GM23248 (cell line): Measurements from ENCODE around the gene TNFRSF19. TPM values are rescaled to one million over a fixed set of nuclear protein-coding genes. Genes with fewer than 3 reads are reported as not detected.

Experiments
- DNase-seq: peaks from one replicate; pipeline ENCODE4 v3.0.0-alpha.2; 2015
- H2AFZ ChIP-seq: fragments of 200-600 bp; sonication (generic); 2 replicates; pipeline ENCODE4 v1.6.1; 2016; ENCODE audit warnings: antibody characterized with exemption
- H3F3A ChIP-seq: fragments of 200-600 bp; sonication (generic); 2 replicates; pipeline ENCODE4 v1.6.1; 2016; ENCODE audit warnings: mild to moderate bottlenecking, antibody characterized with exemption, mixed run types; ENCODE audit not compliant: insufficient read depth
- H3K27ac ChIP-seq: fragments of 200-600 bp; sonication (generic); 2 replicates; pipeline ENCODE4 v1.5.1; 2016; ENCODE audit warnings: mild to moderate bottlenecking
- H3K27me3 ChIP-seq: fragments of 200-600 bp; sonication (generic); replicated peaks from 2 replicates; pipeline ENCODE4 v1.6.1; 2016; ENCODE audit warnings: mild to moderate bottlenecking; ENCODE audit not compliant: insufficient read depth
- H3K36me3 ChIP-seq: fragments of 200-600 bp; sonication (generic); 2 replicates; pipeline ENCODE4 v1.6.1; 2016; ENCODE audit warnings: low read depth, mild to moderate bottlenecking
- H3K4me1 ChIP-seq: fragments of 200-600 bp; sonication (generic); 2 replicates; pipeline ENCODE4 v1.6.1; 2016; ENCODE audit warnings: mild to moderate bottlenecking; ENCODE audit not compliant: insufficient read depth
- H3K4me2 ChIP-seq: fragments of 200-600 bp; sonication (generic); one replicate; pipeline ENCODE4 v1.6.1; 2016; ENCODE audit warnings: mild to moderate bottlenecking; ENCODE audit not compliant: unreplicated experiment
- H3K4me3 ChIP-seq: fragments of 200-600 bp; sonication (generic); 2 replicates; pipeline ENCODE4 v1.5.1; 2016; ENCODE audit warnings: mild to moderate bottlenecking
- H3K79me2 ChIP-seq: fragments of 200-600 bp; sonication (generic); 2 replicates; pipeline ENCODE4 v1.6.1; 2016; ENCODE audit warnings: mild to moderate bottlenecking; ENCODE audit not compliant: insufficient read depth
- H3K9ac ChIP-seq: fragments of 200-600 bp; sonication (generic); 2 replicates; pipeline ENCODE4 v1.6.1; 2016; ENCODE audit warnings: mild to moderate bottlenecking
- H3K9me2 ChIP-seq: fragments of 200-600 bp; sonication (generic); 2 replicates; pipeline ENCODE4 v1.6.1; 2016; ENCODE audit warnings: mixed run types, mild to moderate bottlenecking, moderate library complexity; ENCODE audit not compliant: insufficient read depth
- H3K9me3 ChIP-seq: fragments of 200-600 bp; sonication (generic); one replicate; pipeline ENCODE4 v1.6.1; 2017; ENCODE audit warnings: low read depth
- H4K20me1 ChIP-seq: fragments of 200-600 bp; sonication (generic); 2 replicates; pipeline ENCODE4 v1.6.0; 2016; ENCODE audit not compliant: insufficient read depth
- EZH2 ChIP-seq: fragments of 200-600 bp; sonication (generic); IDR thresholded peaks from 2 replicates; pipeline ENCODE4 v1.6.1; 2018; ENCODE audit warnings: antibody characterized with exemption, mild to moderate bottlenecking; ENCODE audit not compliant: insufficient read depth, poor library complexity, severe bottlenecking
- EZH2phosphoT487 ChIP-seq: fragments of 200-600 bp; sonication (generic); IDR thresholded peaks from 2 replicates; pipeline ENCODE4 v1.6.1; 2018; ENCODE audit warnings: antibody characterized with exemption, moderate library complexity, mild to moderate bottlenecking, low read depth; ENCODE audit not compliant: insufficient read depth
- WGBS, 2 experiments: methylation state at CpG; one replicate each; pipeline ENCODE4 v1.1.6; 2015 to 2017; ENCODE audit warnings: low lambda C conversion rate in 2 of 2, low coverage in 1 of 2; ENCODE audit errors: missing lambda C conversion rate in 2 of 2; 5-methylcytosine and 5-hydroxymethylcytosine counted together
- in situ Hi-C: fragments of 300-500 bp; cut with MboI; formaldehyde crosslinking; loops from 2 replicates; pipeline ENCODE4 v1.15.0; 2020
- polyA plus RNA-seq: library from polyadenylated mRNA; unstranded; fragments of >200 nt; fragmentation: Nextera tagmentation; extraction: Ambion mirVana; gene quantifications from 2 replicates; pipeline ENCODE4 v1.2.1, GENCODE V29; 2016
- total RNA-seq: library from RNA; depleted of rRNA; stranded (reverse); fragments of >200 nt; shearing (Covaris generic); gene quantifications from 2 replicates; pipeline ENCODE4 v1.2.3, GENCODE V29; 2014

Gene TNFRSF19
- total and polyA plus RNA-seq, 2 experiments from 2014 or later: 3.4 TPM

DNA sequence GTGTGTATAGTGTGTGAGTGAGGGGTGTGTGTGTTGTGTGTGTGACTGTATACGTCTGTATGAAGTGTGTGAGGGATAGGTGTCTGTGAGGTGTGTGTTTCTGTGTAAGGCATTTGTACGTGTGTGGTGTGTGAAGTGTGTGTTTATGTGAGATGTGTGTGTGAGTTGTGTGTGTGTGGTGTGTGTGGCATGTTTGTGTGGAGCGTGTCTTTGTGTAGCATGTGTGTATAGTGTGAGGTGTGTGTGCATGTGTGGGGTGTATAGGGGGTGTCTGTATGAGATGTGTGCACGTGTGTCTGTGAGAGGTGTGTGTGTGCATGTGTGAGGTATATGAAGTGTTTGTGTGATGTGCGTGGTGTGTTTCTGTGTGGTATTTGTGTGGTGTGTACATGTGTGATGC lies 13.2 kb upstream of the TNFRSF19 start:
- WGBS, 2 experiments: 89 to 93% methylated on average over 5 of the region's 5 CpGs
- no peaks in the 10 kb centered on the region for H3K9me2 ChIP-seq
- TF ChIP-seq EZH2phosphoT487: no peak
- TF ChIP-seq EZH2: no peak
- in situ Hi-C loops: no loop called here
- no peak overlapping the region for H3K27ac ChIP-seq
- no peaks in the 10 kb centered on the region for H3K79me2 ChIP-seq
- H3K4me2 ChIP-seq: no peak overlapping the region
- no peaks in the 10 kb centered on the region for H3K27me3 ChIP-seq
- no peak for DNase-seq
- H4K20me1 ChIP-seq: no peaks in the 10 kb centered on the region
- peaks cover 15% of the 10 kb centered on the region for H3K4me1 ChIP-seq
- H2AFZ ChIP-seq: no peak overlapping the region
- H3F3A ChIP-seq: peaks cover 10% of the 10 kb centered on the region
- no peaks in the 10 kb centered on the region for H3K36me3 ChIP-seq
- no peaks in the 10 kb centered on the region for H3K9me3 ChIP-seq
- no peak overlapping the region for H3K4me3 ChIP-seq
- H3K9ac ChIP-seq: no peak overlapping the region

- H3K9me2 ChIP-seq: no peaks in the 10 kb centered on the region
- H3K27ac ChIP-seq: no peak overlapping the region
- H3F3A ChIP-seq: peaks cover 10% of the 10 kb centered on the region
- H2AFZ ChIP-seq: no peak overlapping the region
- H3K79me2 ChIP-seq: no peaks in the 10 kb centered on the region
- in situ Hi-C loops: no loop called here
- no peak overlapping the region for H3K4me3 ChIP-seq
- no peaks in the 10 kb centered on the region for H3K36me3 ChIP-seq
- no peaks in the 10 kb centered on the region for H3K9me3 ChIP-seq
- peaks cover 15% of the 10 kb centered on the region for H3K4me1 ChIP-seq
- no peaks in the 10 kb centered on the region for H4K20me1 ChIP-seq
- no peak overlapping the region for H3K4me2 ChIP-seq
- no peak overlapping the region for H3K9ac ChIP-seq
- DNase-seq: no peak
- WGBS, 2 experiments: 92 to 100% methylated on average over 2 of the region's 2 CpGs
- TF ChIP-seq EZH2: no peak
- TF ChIP-seq EZH2phosphoT487: no peak
- H3K27me3 ChIP-seq: no peaks in the 10 kb centered on the region
Observed at GRCh38 chr13:23557733-23558132, 12.5 kb upstream of the TNFRSF19 start.

DNA sequence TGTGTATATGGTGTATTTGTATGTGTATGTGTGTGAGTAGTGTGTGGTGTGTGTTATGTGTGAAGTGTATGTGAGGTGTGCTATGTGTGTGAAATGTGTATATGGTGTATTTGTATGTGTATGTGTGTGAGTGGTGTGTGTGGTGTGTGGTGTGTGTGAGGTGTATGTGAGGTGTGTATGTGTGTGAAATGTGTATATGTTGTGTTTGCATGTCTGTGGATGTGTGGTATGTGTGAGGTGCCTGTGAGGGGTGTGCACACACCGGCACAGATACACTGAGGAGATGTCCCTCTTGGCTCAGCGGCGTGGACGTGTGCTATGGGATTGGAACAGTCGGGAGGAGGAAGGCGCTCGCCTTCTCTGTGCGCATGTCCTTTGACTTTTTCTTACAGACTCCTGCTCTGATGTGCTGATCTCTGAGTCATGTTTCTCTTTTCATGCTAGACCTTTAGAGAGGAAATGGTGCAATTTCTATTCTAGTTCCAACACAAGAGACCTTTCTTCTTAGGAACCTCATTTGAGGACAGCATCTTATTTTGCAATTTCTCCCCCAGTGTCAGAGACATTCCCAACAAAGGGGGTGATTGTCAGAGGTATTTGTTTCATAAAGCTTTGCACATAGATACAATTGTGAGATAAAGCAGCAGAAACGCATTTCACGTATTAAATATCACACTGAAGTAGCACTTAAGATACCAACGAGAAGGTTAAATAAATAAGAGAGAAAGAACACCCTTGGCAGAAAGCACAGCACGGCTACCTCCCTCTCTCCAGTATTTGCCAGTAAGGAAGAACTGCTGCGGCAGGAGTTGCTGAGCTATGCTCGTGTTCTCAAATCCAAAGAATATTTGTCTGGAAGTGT lies 11.3 kb upstream of the TNFRSF19 start:
- Histone ChIP-seq H3K9me2 (no peaks in the 10 kb centered on the region), H3K4me1 (peaks cover 15% of the 10 kb centered on the region), H2AFZ (peak overlapping the region; percentile 90), H3F3A (peaks cover 10% of the 10 kb centered on the region), H3K27me3 (no peaks in the 10 kb centered on the region), H3K4me2 (peak overlapping the region; percentile 98), H3K79me2 (no peaks in the 10 kb centered on the region), H3K9me3 (no peaks in the 10 kb centered on the region), H4K20me1 (no peaks in the 10 kb centered on the region), H3K9ac (peak overlapping the region; percentile 79), H3K4me3 (peak overlapping the region; percentile 70), H3K36me3 (no peaks in the 10 kb centered on the region), H3K27ac (peak overlapping the region; percentile 95)
- peak; percentile 94 for DNase-seq
- WGBS, 2 experiments: 0 to 1% methylated on average over 14 of the region's 14 CpGs
- TF ChIP-seq EZH2 (no peak), EZH2phosphoT487 (no peak)
- in situ Hi-C loops: no loop called here

DNA sequence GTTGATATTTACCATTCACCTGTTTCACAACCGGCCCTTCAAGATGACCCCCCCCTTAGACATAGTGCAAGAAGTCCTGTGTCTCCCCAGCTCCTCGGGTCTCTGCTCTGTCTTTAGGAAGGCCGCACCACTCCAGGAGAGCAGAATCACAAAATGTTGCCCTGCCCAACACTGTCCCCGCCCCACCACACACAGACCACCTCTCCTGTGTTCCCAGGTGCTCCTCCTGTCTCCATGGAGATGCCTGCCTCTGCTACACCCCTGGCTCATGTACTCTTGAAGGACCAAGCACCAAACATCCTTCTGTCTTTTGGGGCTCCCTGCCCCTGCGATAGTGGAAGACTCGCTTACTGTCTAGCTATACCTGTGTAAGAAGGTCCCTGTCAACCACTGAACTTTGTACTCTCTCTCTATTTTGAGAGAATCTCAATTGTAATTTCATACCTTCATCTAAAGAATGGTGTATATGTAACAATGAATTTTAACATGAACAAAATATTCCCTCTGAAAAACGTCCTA lies 9.6 kb upstream of the TNFRSF19 start:
- Histone ChIP-seq H3K27me3 (no peaks in the 10 kb centered on the region), H4K20me1 (no peaks in the 10 kb centered on the region), H3K4me2 (no peak overlapping the region), H3K36me3 (no peaks in the 10 kb centered on the region), H3K4me3 (no peak overlapping the region), H3K79me2 (no peaks in the 10 kb centered on the region), H3K27ac (no peak overlapping the region), H3K9me2 (no peaks in the 10 kb centered on the region), H3K9ac (no peak overlapping the region), H3K9me3 (no peaks in the 10 kb centered on the region), H2AFZ (no peak overlapping the region), H3F3A (peaks cover 10% of the 10 kb centered on the region), H3K4me1 (peaks cover 15% of the 10 kb centered on the region)
- no peak for DNase-seq
- in situ Hi-C loops: no loop called here
- WGBS, 2 experiments: 94 to 99% methylated on average over 7 of the region's 7 CpGs
- TF ChIP-seq EZH2 (no peak), EZH2phosphoT487 (no peak)
